Stimulated activated CD4-positive, alpha-beta T cell treated with anti-CD3 and anti-CD28 coated beads, Interleukin-12 subunit alpha, Interleukin-12 subunit beta, amount 100 ng/mL, for 48 hours (primary cell): ENCODE measurements around the gene ARPC1B.
"Not testable (repeated sequence)": the region's sequence is repeated elsewhere in the genome, so short reads cannot be mapped to it uniquely, and the experiment has no call there.

Experiments
- DNase-seq, 3 donors: peaks; one replicate each; pipeline ENCODE4 v3.0.0-alpha.2; 2020; ENCODE audit warnings: low read depth in 2 of 3, low spot score in 1 of 3

The ARPC1B gene

DNA sequence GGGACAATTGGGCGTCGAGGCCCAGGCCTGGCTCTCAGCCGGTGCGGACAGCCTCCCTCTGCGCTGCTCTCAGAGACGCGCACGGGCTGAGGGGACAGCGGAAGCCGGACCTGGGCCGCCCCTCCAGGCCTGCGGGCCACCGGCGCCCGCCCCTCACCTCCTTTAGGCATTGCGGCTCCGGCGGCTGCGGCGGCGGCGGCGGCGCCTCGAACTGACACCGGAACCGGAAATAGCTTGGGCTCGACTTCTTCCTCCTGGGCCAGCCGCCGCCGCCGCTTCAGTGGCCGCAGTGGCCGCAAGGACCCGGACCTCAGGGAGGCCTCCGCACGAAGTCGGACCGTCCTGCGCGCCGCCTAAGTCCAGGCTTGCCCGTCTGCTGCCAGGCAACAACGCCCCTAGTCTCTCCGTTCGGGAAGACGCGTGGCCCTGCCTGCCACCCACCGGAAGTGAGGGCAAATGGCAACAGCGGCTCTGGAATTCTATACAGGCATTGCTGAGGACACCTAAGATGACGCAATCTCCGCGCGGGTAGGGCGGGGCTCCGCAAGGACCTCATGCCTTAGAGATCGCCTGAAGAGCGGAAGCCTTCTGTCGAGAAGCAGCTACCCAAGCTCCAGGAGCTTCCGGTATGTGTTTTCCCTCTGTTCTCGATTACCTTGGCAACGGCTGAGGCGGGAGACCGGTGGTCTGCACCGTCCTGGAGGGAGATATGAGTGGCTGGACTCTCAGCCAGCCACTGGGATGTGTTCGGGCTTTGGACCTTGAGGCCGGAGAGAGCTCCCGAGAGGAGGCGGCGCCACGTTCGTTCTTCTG lies 34.1 kb downstream of the ARPC1B start, which contains the start of the genes BUD31 and PDAP1:
TSS of gene BUD31 (plus strand) at position 591 of the 813 bp plus-strand sequence. CDS start 2,124 bp downstream, outside the sequence.
TSS of gene PDAP1 (minus strand) at position 219 of the 813 bp plus-strand sequence. CDS start at position 170, 49 bp downstream.
- DNase-seq = peak; percentile 85 to 98 (median 89)

DNA sequence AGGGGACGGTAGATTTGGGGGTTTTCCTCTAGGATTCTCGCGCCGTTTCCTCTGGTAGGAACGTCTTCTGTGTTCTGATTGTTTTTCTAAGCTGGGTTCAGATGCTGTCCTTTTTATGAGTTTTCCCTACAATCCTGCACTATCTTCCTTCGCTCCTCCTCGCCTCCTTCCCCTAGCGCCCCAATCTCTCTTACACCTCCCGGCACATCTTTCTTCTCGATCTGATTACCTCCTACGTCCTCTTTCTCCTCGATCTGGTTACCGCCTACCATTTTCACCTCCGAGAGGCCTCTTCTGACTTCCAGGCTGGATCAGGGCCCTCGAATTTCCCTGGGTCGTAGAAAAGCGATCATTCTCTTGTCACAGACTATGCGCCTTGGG lies 34.7 kb downstream of the ARPC1B start:
- DNase-seq = no peak

- DNase-seq = no peak
These were observed 35.3 kb downstream of the ARPC1B start for GRCh38 chr7:99409806-99410205.

DNA sequence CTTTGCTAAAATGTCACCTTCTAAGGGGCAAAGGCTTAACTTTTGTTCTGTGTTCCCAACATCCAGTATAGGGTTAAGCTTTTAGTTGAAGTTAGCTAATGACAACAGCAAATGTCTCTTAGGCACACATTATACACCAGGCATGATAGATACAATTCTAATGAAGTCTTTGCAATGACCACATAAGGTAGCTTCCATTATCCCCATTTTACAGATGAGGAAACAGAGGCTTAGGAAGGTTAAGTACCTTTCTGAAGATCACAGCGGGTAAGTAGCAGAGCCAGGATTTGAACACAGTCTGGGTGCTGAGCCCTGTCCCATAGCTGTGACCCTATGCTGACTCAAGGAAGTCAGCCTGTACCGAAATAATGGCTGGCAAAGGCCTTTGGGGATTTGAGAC lies 36.1 kb downstream of the ARPC1B start:
- no peak for DNase-seq

GRCh38 chr7:99415513-99416127 lies 41.1 kb downstream of the ARPC1B start:
- not testable (repeated sequence) for DNase-seq

DNA sequence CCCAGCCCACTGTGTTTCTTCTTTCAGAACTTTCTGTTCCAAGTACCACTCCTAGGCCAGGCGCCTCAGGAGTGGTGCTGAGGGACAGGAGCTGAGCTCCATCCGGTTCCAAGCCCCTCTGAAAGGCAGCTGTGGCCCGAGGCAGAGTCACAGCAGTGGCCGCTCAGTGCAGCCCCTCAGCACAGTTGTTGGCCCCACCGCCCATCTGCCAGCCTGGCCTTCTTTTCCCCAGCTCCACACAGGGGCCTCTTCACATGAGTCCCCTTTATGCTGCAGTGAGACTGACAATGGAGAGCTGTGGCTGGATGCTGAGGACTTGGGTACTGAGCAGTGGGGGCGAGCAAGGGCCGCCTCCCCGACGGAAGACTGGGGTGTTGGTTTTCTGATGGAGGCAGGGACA lies 43.7 kb downstream of the ARPC1B start:
- DNase-seq = no peak

GRCh38 chr7:99419323-99420021 lies 44.9 kb downstream of the ARPC1B start:
- DNase-seq = no peak

DNA sequence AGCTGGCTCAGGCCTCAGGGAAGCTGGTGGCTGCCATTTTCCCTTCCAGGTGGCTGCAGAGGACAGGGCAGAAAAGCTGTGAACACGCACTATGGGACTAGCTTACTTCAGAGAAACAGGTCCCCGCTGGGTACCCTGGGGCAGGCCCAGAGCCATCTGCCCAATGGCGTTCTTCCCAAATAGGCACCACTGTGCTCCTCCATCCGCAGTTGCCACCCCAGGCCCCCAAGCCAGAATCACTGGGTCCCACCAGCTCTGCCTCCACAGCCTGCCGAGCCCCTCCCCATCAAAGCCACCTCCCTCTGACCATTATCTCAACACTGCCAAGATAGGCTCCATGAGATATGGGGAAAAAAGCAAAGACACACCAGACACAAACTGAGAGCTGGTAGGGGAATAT lies 45.7 kb downstream of the ARPC1B start:
- no peak for DNase-seq

DNA sequence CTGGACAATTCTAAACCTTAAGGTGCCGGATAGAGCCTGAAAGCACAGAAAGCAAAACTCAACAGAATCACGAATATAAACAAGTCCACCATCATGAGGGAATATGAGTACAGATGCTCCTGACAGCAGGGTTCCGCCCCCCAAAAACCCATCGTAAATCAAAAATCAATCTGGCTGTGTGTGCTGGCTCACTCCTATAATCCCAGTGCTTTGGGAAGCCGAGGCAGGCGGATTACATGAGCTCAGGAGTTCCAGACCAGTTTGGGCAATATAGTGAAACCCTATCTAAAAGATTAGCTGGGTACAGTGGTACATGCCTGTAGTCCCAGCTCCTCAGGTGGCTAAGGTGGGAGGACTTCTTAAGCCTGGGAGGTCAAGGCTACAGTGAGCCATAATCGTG lies 46.5 kb downstream of the ARPC1B start:
- DNase-seq = no peak

DNA sequence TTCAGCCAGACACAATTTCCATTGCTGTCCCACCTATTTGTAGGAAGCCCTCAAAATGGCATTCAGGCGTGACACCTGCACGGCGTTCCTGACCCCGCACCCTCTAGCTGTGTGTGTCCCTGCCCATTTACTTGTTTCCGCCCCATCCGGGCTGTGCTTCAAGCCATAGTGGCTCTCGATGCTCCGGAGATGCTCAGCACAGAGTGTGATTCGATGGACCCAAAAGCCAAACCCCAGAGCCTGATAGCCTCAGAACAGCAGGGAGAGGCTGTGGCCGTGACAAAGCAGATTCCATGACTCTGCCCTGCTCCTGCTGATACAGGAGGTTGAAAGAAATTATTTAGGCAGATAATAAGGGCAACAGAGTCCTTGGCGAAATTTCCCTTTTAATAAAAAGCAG lies 47.7 kb downstream of the ARPC1B start:
- DNase-seq = no peak

- no peak for DNase-seq
These were observed 48.1 kb downstream of the ARPC1B start for GRCh38 chr7:99422625-99423024.

GRCh38 chr7:99424932-99425730 lies 50.6 kb downstream of the ARPC1B start:
- DNase-seq = no peak

DNA sequence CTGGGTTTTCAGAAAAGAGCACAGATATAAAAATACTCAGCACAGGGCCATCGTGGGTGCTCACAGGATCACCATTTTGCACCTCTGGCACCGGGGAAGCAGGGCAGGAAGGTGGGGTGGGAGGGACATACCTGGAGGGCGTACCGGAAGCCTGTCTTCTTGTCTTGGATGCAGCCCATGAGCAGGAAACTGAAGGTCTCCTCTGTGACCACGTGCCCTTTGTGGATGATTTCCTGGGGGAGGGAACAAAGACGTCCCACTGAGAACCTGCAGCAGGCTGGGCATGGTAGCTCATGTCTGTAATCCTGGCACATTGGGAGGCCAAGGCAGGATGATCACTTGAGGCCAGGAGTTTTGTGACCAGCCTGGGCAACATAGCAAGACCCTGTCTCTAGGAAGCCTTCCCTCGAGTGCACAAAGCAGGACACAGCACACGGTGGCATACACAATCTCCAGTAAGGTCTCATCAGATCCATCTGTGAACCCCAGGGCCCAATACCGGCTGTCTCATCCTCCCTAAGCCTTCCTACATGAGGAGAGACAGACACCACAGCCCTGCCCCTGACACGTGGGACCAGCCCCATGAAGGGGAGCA lies 54.5 kb downstream of the ARPC1B start:
- no peak for DNase-seq

- no peak for DNase-seq
These were observed 55.2 kb downstream of the ARPC1B start for GRCh38 chr7:99429756-99430155.

DNA sequence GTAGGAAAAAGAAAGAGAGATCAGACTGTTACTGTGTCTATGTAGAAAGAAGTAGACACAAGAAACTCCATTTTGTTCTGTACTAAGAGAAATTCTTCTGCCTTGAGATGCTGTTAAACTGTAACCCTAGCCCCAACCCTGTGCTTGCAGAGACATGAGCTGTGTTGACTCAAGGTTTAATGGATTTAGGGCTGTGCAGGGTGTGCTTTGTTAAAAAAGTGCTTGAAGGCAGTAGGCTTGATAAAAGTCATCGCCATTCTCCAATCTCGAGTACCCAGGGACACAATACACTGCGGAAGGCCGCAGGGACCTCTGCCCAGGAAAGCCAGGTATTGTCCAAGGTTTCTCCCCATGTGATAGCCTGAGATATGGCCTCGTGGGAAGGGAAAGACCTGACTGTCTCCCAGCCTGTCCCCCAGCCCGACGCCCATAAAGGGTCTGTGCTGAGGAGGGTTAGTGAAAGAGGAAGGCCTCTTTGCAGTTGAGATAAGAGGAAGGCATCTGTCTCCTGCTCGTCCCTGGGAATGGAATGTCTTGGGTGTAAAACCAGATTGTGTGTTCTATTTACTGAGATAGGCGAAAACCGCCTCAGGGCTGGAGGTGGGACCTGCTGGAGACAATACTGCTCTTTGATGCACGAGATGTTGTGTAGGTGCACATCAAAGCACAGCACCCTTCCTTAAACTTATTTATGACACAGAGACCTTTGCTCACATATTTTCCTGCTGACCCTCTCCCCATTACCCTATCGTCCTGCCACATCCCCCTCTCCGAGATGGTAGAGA lies 57.4 kb downstream of the ARPC1B start:
- DNase-seq = not testable (repeated sequence)

- DNase-seq = no peak
These were observed 58.6 kb downstream of the ARPC1B start for GRCh38 chr7:99433158-99433557.

GRCh38 chr7:99437946-99438572 lies 63.5 kb downstream of the ARPC1B start:
- DNase-seq = no peak

- DNase-seq = peak; percentile 87 to 90 (median 90)
These were observed 64.3 kb downstream of the ARPC1B start, which contains the start of the genes CPSF4 and PTCD1 for GRCh38 chr7:99438573-99439480. Gene CPSF4, plus strand, starts transcription at chr7:99438943. Its CDS starts 140 bp downstream, at chr7:99439083. Gene PTCD1, minus strand, starts transcription at chr7:99438798. Its CDS starts 3,556 bp downstream, at chr7:99435242.
